ENCODE results near the gene KRT38. TPM values are rescaled to one million over a fixed set of nuclear protein-coding genes. Genes with fewer than 3 reads are reported as not detected.
"Not testable (repeated sequence)": the region's sequence is repeated elsewhere in the genome, so short reads cannot be mapped to it uniquely, and the experiment has no call there.

Gene KRT38
- total RNA-seq, 1 experiment from 2014 or later, result not detected

- TF ChIP-seq ARID4B (CRISPR knock-in tag; IDR thresholded peaks at IDR 0.05; ENCODE audit: borderline replicate concordance), result no peak
- no peak for TF ChIP-seq ZNF232 (CRISPR knock-in tag; IDR thresholded peaks at IDR 0.05)
- no peak for TF ChIP-seq USF2 (CRISPR knock-in tag; IDR thresholded peaks at IDR 0.05)
- TF ChIP-seq FOXP1 (CRISPR knock-in tag; IDR thresholded peaks at IDR 0.05; ENCODE audit: borderline replicate concordance), result no peak
These were observed 43.7 kb downstream of the KRT38 start, which contains the start of gene KRT31 (continued) for GRCh38 chr17:41396996-41397660.

GRCh38 chr17:41396340-41396739 lies 44.4 kb downstream of the KRT38 start:
- POLR2A ChIA-PET, result no interaction called here
- H3K27ac Mint-ChIP-seq, result no peak overlapping the region

GRCh38 chr17:41395611-41396010 lies 45.2 kb downstream of the KRT38 start:
- DNase-seq (ENCODE audit: low spot score), result no peak
- Mint-ChIP-seq H3K9me3 (no peaks in the 10 kb centered on the region), H3K4me1 (no peaks in the 10 kb centered on the region), H3K36me3 (no peaks in the 10 kb centered on the region), H3K4me3 (no peak overlapping the region), H3K27ac (no peak overlapping the region), H3K27me3 (ENCODE audit: low read depth) (no peaks in the 10 kb centered on the region)
- ChIA-PET POLR2A (no interaction called here), CTCF (interaction anchor here (0.9 kb wide), 1 partner anchor 154 kb away, joined by 3 read pairs; no protein-coding TSS in a partner anchor)
- no peak for ATAC-seq
- TF ChIP-seq GRHL2 (CRISPR knock-in tag; IDR thresholded peaks at IDR 0.05; ENCODE audit: insufficient replicate concordance, severe bottlenecking) (no peak), MYBL2 (CRISPR knock-in tag; IDR thresholded peaks at IDR 0.05) (no peak), E2F5 (CRISPR knock-in tag; IDR thresholded peaks at IDR 0.05) (no peak), TEAD4 (CRISPR knock-in tag; IDR thresholded peaks at IDR 0.05) (no peak), TP53 (CRISPR knock-in tag; IDR thresholded peaks at IDR 0.05) (no peak), ZNF423 (CRISPR knock-in tag; IDR thresholded peaks at IDR 0.05) (no peak), ZNF138 (CRISPR knock-in tag; conservative IDR thresholded peaks at IDR 0.05) (no peak), NFYB (CRISPR knock-in tag; conservative IDR thresholded peaks at IDR 0.05; ENCODE audit: low read depth) (no peak), ERG (CRISPR knock-in tag; IDR thresholded peaks at IDR 0.05) (no peak), ATF6 (CRISPR knock-in tag; IDR thresholded peaks at IDR 0.05) (no peak)

More at GRCh38 chr17:41396340-41396739, 44.4 kb downstream of the KRT38 start:
- no peak for TF ChIP-seq SP1 (CRISPR knock-in tag; conservative IDR thresholded peaks at IDR 0.05)
- no peak for TF ChIP-seq NFATC4 (CRISPR knock-in tag; IDR thresholded peaks at IDR 0.05)
- no peak for TF ChIP-seq ZNF219 (CRISPR knock-in tag; IDR thresholded peaks at IDR 0.05; ENCODE audit: borderline replicate concordance)
- TF ChIP-seq HMGA2 (CRISPR knock-in tag; IDR thresholded peaks at IDR 0.05), result no peak
- no peak for TF ChIP-seq ZNF423 (CRISPR knock-in tag; IDR thresholded peaks at IDR 0.05)
- no peak for TF ChIP-seq TEAD4 (CRISPR knock-in tag; IDR thresholded peaks at IDR 0.05)
- no peak for TF ChIP-seq USF1 (CRISPR knock-in tag; IDR thresholded peaks at IDR 0.05)
- TF ChIP-seq ZNF671 (CRISPR knock-in tag; IDR thresholded peaks at IDR 0.05), result no peak
- TF ChIP-seq FOXP1 (CRISPR knock-in tag; IDR thresholded peaks at IDR 0.05; ENCODE audit: borderline replicate concordance), result no peak
- no peak for TF ChIP-seq KAT7 (CRISPR knock-in tag; IDR thresholded peaks at IDR 0.05; ENCODE audit: borderline replicate concordance)
- Mint-ChIP-seq H3K9me3 (no peaks in the 10 kb centered on the region), H3K4me3 (no peak overlapping the region), H3K27me3 (ENCODE audit: low read depth) (no peaks in the 10 kb centered on the region), H3K36me3 (no peaks in the 10 kb centered on the region), H3K4me1 (no peaks in the 10 kb centered on the region)
- ATAC-seq, result no peak
- DNase-seq (ENCODE audit: low spot score), result no peak
- CTCF ChIA-PET, result interaction anchor here (2.0 kb wide), 1 partner anchor 21 kb away, joined by 8 read pairs; no protein-coding TSS in a partner anchor

GRCh38 chr17:41395044-41395443 lies 45.7 kb downstream of the KRT38 start:
- ATAC-seq; DNase-seq (ENCODE audit: low spot score); H3K4me3 Mint-ChIP-seq; H3K27me3 Mint-ChIP-seq (ENCODE audit: low read depth); H3K9me3 Mint-ChIP-seq; POLR2A ChIA-PET; H3K36me3 Mint-ChIP-seq; H3K4me1 Mint-ChIP-seq; H3K27ac Mint-ChIP-seq: not testable (repeated sequence)
- CTCF ChIA-PET, result interaction anchor here (0.9 kb wide), 1 partner anchor 154 kb away, joined by 3 read pairs; no protein-coding TSS in a partner anchor

Data from WTC11 (cell line).